IMR-90 (cell line): ENCODE results near the gene TMEM17. TPM values are rescaled to one million over a fixed set of nuclear protein-coding genes. Genes with fewer than 3 reads are reported as not detected.

Experiments
- ATAC-seq: fragments of 200-7000 bp; cut with Tn5 transposase; 2 replicates; pipeline ENCODE4 v1.9.1; 2020; ENCODE audit warnings: low read depth, mild to moderate bottlenecking, moderate library complexity
- BruUV-seq: library from RNA; stranded (reverse); fragments of 400-500 nt; replicated peaks from 2 replicates; lab custom pipeline; 2021; lab: Mats Ljungman, UMichigan
- CTCF ChIA-PET: fragments of 300-600 bp; formaldehyde crosslinking; extraction: SDS; loops from one replicate; lab custom pipeline; 2021; ENCODE audit warnings: antibody characterized with exemption; lab: Yijun Ruan, JAX
- POLR2A ChIA-PET: fragments of 300-600 bp; sonication (Branson Sonifier 250); formaldehyde crosslinking; loops from one replicate; lab custom pipeline; 2022; ENCODE audit warnings: antibody characterized with exemption; ENCODE audit not compliant: unreplicated experiment; lab: Charles Lee
- DNase-seq: peaks from one replicate; pipeline ENCODE4 v3.0.0; 2013
- H2AFZ ChIP-seq: replicated peaks from 2 replicates; pipeline ENCODE3; 2013; ENCODE audit warnings: low read length, mild to moderate bottlenecking; ENCODE audit not compliant: poor library complexity
- H2AK5ac ChIP-seq: 2 replicates; pipeline ENCODE4 v1.6.1; 2013; ENCODE audit warnings: low read depth, low read length, inconsistent platforms
- H2AK9ac ChIP-seq: replicated peaks from 2 replicates; pipeline ENCODE3; 2013; ENCODE audit warnings: mild to moderate bottlenecking, low read depth, low read length, moderate library complexity; ENCODE audit not compliant: poor library complexity
- H2BK120ac ChIP-seq: 2 replicates; pipeline ENCODE4 v1.6.1; 2013; ENCODE audit warnings: low read depth, low read length, inconsistent platforms
- H2BK15ac ChIP-seq: 3 replicates; pipeline ENCODE4 v1.6.1; 2013; ENCODE audit warnings: low read depth, low read length, inconsistent platforms
- H2BK20ac ChIP-seq: 2 replicates; pipeline ENCODE4 v1.6.1; 2013; ENCODE audit warnings: low read depth, mild to moderate bottlenecking, inconsistent platforms, low read length, moderate library complexity
- H2BK5ac ChIP-seq: 2 replicates; pipeline ENCODE4 v1.6.1; 2013; ENCODE audit warnings: mild to moderate bottlenecking, low read depth, low read length, inconsistent platforms; ENCODE audit not compliant: poor library complexity, severe bottlenecking
- H3K14ac ChIP-seq: replicated peaks from 2 replicates; pipeline ENCODE4 v1.6.1; 2013; ENCODE audit warnings: low read depth, low read length, inconsistent platforms
- H3K18ac ChIP-seq: 2 replicates; pipeline ENCODE4 v1.6.1; 2013; ENCODE audit warnings: low read depth, low read length, control low read depth
- H3K23ac ChIP-seq: 2 replicates; pipeline ENCODE4 v1.6.1; 2013; ENCODE audit warnings: low read depth, low read length, inconsistent platforms
- H3K27ac ChIP-seq: 2 replicates; pipeline ENCODE4 v1.5.1; 2013; ENCODE audit warnings: mild to moderate bottlenecking, control low read depth, low read length; ENCODE audit not compliant: insufficient read depth
- H3K27me3 ChIP-seq: 2 replicates; pipeline ENCODE4 v1.6.1; 2013; ENCODE audit warnings: low read length; ENCODE audit not compliant: control insufficient read depth, insufficient read depth
- H3K36me3 ChIP-seq: 2 replicates; pipeline ENCODE4 v1.6.1; 2013; ENCODE audit warnings: low read length, mixed read lengths; ENCODE audit not compliant: control insufficient read depth, insufficient read depth
- H3K4ac ChIP-seq: 2 replicates; pipeline ENCODE4 v1.6.1; 2013; ENCODE audit warnings: low read depth, low read length, inconsistent platforms
- H3K4me1 ChIP-seq: 2 replicates; pipeline ENCODE4 v1.6.1; 2013; ENCODE audit warnings: low read length, mixed read lengths; ENCODE audit not compliant: control insufficient read depth, insufficient read depth
- H3K4me2 ChIP-seq: 2 replicates; pipeline ENCODE4 v1.6.1; 2013; ENCODE audit warnings: low read depth, mild to moderate bottlenecking, control low read depth, low read length, moderate library complexity
- H3K4me3 ChIP-seq: 2 replicates; pipeline ENCODE4 v1.5.1; 2013; ENCODE audit warnings: low read depth, mild to moderate bottlenecking, control low read depth, low read length, moderate library complexity; ENCODE audit not compliant: insufficient read depth
- H3K56ac ChIP-seq: 2 replicates; pipeline ENCODE4 v1.6.1; 2013; ENCODE audit warnings: low read length, inconsistent platforms; ENCODE audit not compliant: insufficient read depth; ENCODE audit errors: extremely low read depth
- H3K79me1 ChIP-seq, 2 experiments: 2 replicates each; pipeline ENCODE4 v1.6.1; 2013; ENCODE audit warnings: low read length in 2 of 2, inconsistent platforms in 1 of 2, low read depth in 1 of 2
- H3K9ac ChIP-seq: 2 replicates; pipeline ENCODE4 v1.6.1; 2013; ENCODE audit warnings: low read depth, low read length, control low read depth
- H3K9me1 ChIP-seq: 2 replicates; pipeline ENCODE4 v1.6.1; 2013; ENCODE audit warnings: low read length, inconsistent platforms; ENCODE audit not compliant: insufficient read depth
- H3K9me3 ChIP-seq: 2 replicates; pipeline ENCODE4 v1.6.1; 2013; ENCODE audit warnings: low read length; ENCODE audit not compliant: control insufficient read depth, insufficient read depth
- H4K20me1 ChIP-seq: 2 replicates; pipeline ENCODE4 v1.6.1; 2013; ENCODE audit warnings: low read length, inconsistent platforms; ENCODE audit not compliant: insufficient read depth
- H4K5ac ChIP-seq: 2 replicates; pipeline ENCODE4 v1.6.1; 2013; ENCODE audit warnings: mild to moderate bottlenecking, low read depth, low read length, control low read depth
- H4K8ac ChIP-seq, 2 experiments: 2 replicates each; pipeline ENCODE4 v1.6.1; 2013; ENCODE audit warnings: low read depth in 2 of 2, low read length in 2 of 2, control low read depth in 1 of 2, inconsistent platforms in 1 of 2
- H4K91ac ChIP-seq: 2 replicates; pipeline ENCODE4 v1.6.1; 2013; ENCODE audit warnings: low read depth, low read length, inconsistent platforms; ENCODE audit not compliant: insufficient read depth
- CHD1 ChIP-seq: IDR thresholded peaks from 2 replicates; pipeline ENCODE4 v1.6.1; 2012; ENCODE audit warnings: low read depth, low read length, improper control_type of control experiment
- MXI1 ChIP-seq: IDR thresholded peaks from 2 replicates; pipeline ENCODE4 v1.6.1; 2012; ENCODE audit warnings: low read depth, mild to moderate bottlenecking, low read length, moderate library complexity, borderline replicate concordance
- NFE2L2 ChIP-seq: fragments of 150-350 bp; IDR thresholded peaks from 2 replicates; pipeline ENCODE4 v1.6.1; 2016; ENCODE audit warnings: low read depth, mild to moderate bottlenecking, low read length
- RAD21 ChIP-seq: IDR thresholded peaks from 2 replicates; pipeline ENCODE4 v1.6.1; 2012; ENCODE audit warnings: low read length, improper control_type of control experiment
- RFX5 ChIP-seq: IDR thresholded peaks from 2 replicates; pipeline ENCODE4 v1.8.0; 2012; ENCODE audit warnings: low read depth, mild to moderate bottlenecking, low read length, moderate library complexity
- USF2 ChIP-seq: fragments of 150-350 bp; IDR thresholded peaks from 2 replicates; pipeline ENCODE4 v1.6.1; 2017; ENCODE audit warnings: mild to moderate bottlenecking, antibody characterized with exemption, low read length, low read depth
- WGBS, 2 experiments: methylation state at CpG; one replicate each; pipeline versions ENCODE4 v1.1.5 to v1.1.7; 2013; ENCODE audit warnings: missing lambda C conversion rate in 2 of 2; ENCODE audit not compliant: insufficient read length in 1 of 2; ENCODE audit errors: extremely low coverage in 2 of 2; 5-methylcytosine and 5-hydroxymethylcytosine counted together
- dilution Hi-C: fragments of 300-500 bp; cut with HindIII; formaldehyde crosslinking; loops from one replicate; pipeline ENCODE4 v1.14.3; 2018; ENCODE audit warnings: low sequenced_read_pairs; ENCODE audit not compliant: unreplicated experiment
- in situ Hi-C: fragments of 300-500 bp; cut with MboI; formaldehyde crosslinking; loops from 3 replicates; pipeline ENCODE4 v1.14.3; 2019; ENCODE audit warnings: low sequenced_read_pairs, inconsistent platforms, mixed read lengths
- intact Hi-C: fragments of 100-400 bp; cut with micrococcal nuclease; formaldehyde crosslinking; loops from 2 replicates; pipeline ENCODE4 v1.10.0; 2022
- polyA plus RNA-seq, 3 experiments: library from polyadenylated mRNA; depleted of rRNA; stranded (reverse); fragments of >200 nt; gene quantifications; 2 replicates each; pipeline ENCODE4 v1.2.3, GENCODE V29; 2012; ENCODE audit warnings: low replicate concordance in 1 of 3
- total RNA-seq: library from RNA; depleted of rRNA; stranded (reverse); fragments of >200 nt; gene quantifications from 2 replicates; pipeline ENCODE4 v1.2.3, GENCODE V29; 2012
- TF ChIP-seq, protein P1 (sequence below): fragments of 150-350 bp; IDR thresholded peaks from 2 replicates; pipeline ENCODE4 v1.6.1; 2016; ENCODE audit warnings: low read depth, mild to moderate bottlenecking, low read length, moderate library complexity, borderline replicate concordance

The TMEM17 gene
- total and polyA plus RNA-seq, 2 of the 4 experiments (the other 2 are of a cell fraction) = 1.3 to 1.8 TPM

GRCh38 chr2:62465741-62466502, 40.1 kb downstream of the TMEM17 start:
- in situ Hi-C loops = loop anchor here (25.0 kb wide), 2 partner anchors 571 to 1021 kb away; no protein-coding TSS in a partner anchor
- Histone ChIP-seq H3K4ac (no peak overlapping the region), H3K27ac (no peak overlapping the region), H2BK5ac (no peak overlapping the region), H3K9me1 (no peaks in the 10 kb centered on the region), H2AK5ac (no peak overlapping the region), H4K8ac (peak overlapping the region in 1 of 2 experiments; percentile 8; a peak in 1 of 4 replicates), H3K4me3 (no peak overlapping the region), H3K4me1 (peaks cover 2% of the 10 kb centered on the region; the same call in 1 of the 2 replicates), H2BK120ac (no peak overlapping the region; the same call in 1 of the 2 replicates), H3K36me3 (no peaks in the 10 kb centered on the region), H3K79me1 (no peaks in the 10 kb centered on the region), H4K5ac (no peak overlapping the region), H3K56ac (no peak overlapping the region), H3K9ac (no peak overlapping the region), H3K9me3 (no peaks in the 10 kb centered on the region), H2AK9ac (no peak overlapping the region), H4K91ac (no peak overlapping the region), H2BK15ac (no peak overlapping the region), H3K27me3 (no peaks in the 10 kb centered on the region), H3K18ac (no peak overlapping the region), H4K20me1 (no peaks in the 10 kb centered on the region), H3K23ac (no peak overlapping the region), H2BK20ac (no peak overlapping the region), H3K4me2 (no peak overlapping the region), H2AFZ (peak overlapping the region; percentile 59), H3K14ac (0 out of 2 replicates have a peak overlapping the region, but pooled peaks have one; percentile 17)
- TF ChIP-seq RAD21 (no peak), RFX5 (no peak), NFE2L2 (no peak), CHD1 (no peak), MXI1 (no peak), USF2 (no peak)
- TF ChIP-seq, protein P1, sequence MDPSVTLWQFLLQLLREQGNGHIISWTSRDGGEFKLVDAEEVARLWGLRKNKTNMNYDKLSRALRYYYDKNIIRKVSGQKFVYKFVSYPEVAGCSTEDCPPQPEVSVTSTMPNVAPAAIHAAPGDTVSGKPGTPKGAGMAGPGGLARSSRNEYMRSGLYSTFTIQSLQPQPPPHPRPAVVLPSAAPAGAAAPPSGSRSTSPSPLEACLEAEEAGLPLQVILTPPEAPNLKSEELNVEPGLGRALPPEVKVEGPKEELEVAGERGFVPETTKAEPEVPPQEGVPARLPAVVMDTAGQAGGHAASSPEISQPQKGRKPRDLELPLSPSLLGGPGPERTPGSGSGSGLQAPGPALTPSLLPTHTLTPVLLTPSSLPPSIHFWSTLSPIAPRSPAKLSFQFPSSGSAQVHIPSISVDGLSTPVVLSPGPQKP = no peak
- POLR2A ChIA-PET = no interaction called here
- no peak for DNase-seq
- dilution Hi-C loops = no loop called here
- intact Hi-C loops = no loop called here
- 10% methylated on average over 2 of the region's 8 CpGs; no CpG with 5 or more reads in 1 of the 2 experiments for WGBS, 2 experiments
- ATAC-seq = no peak
- CTCF ChIA-PET = no interaction called here
- BruUV-seq = no TSS peak
